Left ventricle myocardium inferior (tissue), 1 donor: ENCODE measurements around the gene BICC1. TPM values are rescaled to one million over a fixed set of nuclear protein-coding genes. Genes with fewer than 3 reads are reported as not detected.

ENCODE experiments used
- DNase-seq: peaks from one replicate; pipeline ENCODE4 v3.0.0-alpha.2; 2020
- H3K27ac ChIP-seq: fragments of 200-600 bp; replicated peaks from 2 replicates; pipeline ENCODE4 v1.8.0; 2021
- H3K27me3 ChIP-seq: fragments of 200-600 bp; 2 replicates; pipeline ENCODE4 v1.8.0; 2021; ENCODE audit warnings: low read depth
- H3K36me3 ChIP-seq: fragments of 200-600 bp; 2 replicates; pipeline ENCODE4 v1.8.0; 2021
- H3K4me1 ChIP-seq: fragments of 200-600 bp; 2 replicates; pipeline ENCODE4 v1.8.0; 2021
- H3K4me3 ChIP-seq: fragments of 200-600 bp; 2 replicates; pipeline ENCODE4 v1.8.0; 2021; ENCODE audit warnings: mild to moderate bottlenecking, moderate library complexity
- H3K9me3 ChIP-seq: fragments of 200-600 bp; replicated peaks from 2 replicates; pipeline ENCODE4 v1.8.0; 2021
- CTCF ChIP-seq: fragments of 200-600 bp; IDR thresholded peaks from 2 replicates; pipeline ENCODE4 v1.8.0; 2021; ENCODE audit warnings: antibody characterized with exemption, mild to moderate bottlenecking, borderline replicate concordance
- intact Hi-C: fragments of 100-400 bp; cut with micrococcal nuclease; formaldehyde crosslinking; loops from one replicate; pipeline ENCODE4 v1.11.0; 2022
- total RNA-seq: library from RNA; stranded (reverse); fragmentation: NEBNext Ultra II Directional; extraction: Animal tissue kit (Norgen Biotek cat#: 25700); gene quantifications from one replicate; pipeline ENCODE4 v1.2.1, GENCODE V29; 2021
- donor health status: DM: no; HTN: yes; CAD: no; lungs with severe emphysema.

Gene BICC1
- total RNA-seq, 1 donor from 2014 or later: 5.7 TPM

GRCh38 chr10:58555930-58556311 is 43.2 kb downstream of the BICC1 start:
- TF ChIP-seq CTCF: no peak
- DNase-seq: no peak
- Histone ChIP-seq H3K27ac (no peak overlapping the region), H3K27me3 (no peaks in the 10 kb centered on the region), H3K9me3 (peaks cover 50% of the 10 kb centered on the region), H3K36me3 (no peaks in the 10 kb centered on the region), H3K4me3 (no peak overlapping the region), H3K4me1 (no peaks in the 10 kb centered on the region)
- intact Hi-C loops: no loop called here

GRCh38 chr10:58556516-58557165 is 44.0 kb downstream of the BICC1 start:
- Histone ChIP-seq H3K36me3 (no peaks in the 10 kb centered on the region), H3K27me3 (no peaks in the 10 kb centered on the region), H3K4me1 (no peaks in the 10 kb centered on the region), H3K27ac (no peak overlapping the region), H3K9me3 (peaks cover 57% of the 10 kb centered on the region), H3K4me3 (no peak overlapping the region)
- intact Hi-C loops: no loop called here
- no peak for DNase-seq
- TF ChIP-seq CTCF: no peak

GRCh38 chr10:58557714-58558113 is 45.0 kb downstream of the BICC1 start:
- intact Hi-C loops: no loop called here
- no peak overlapping the region for H3K27ac ChIP-seq
- H3K9me3 ChIP-seq: peaks cover 67% of the 10 kb centered on the region
- H3K36me3 ChIP-seq: no peaks in the 10 kb centered on the region
- H3K4me3 ChIP-seq: no peak overlapping the region
- TF ChIP-seq CTCF: no peak
- H3K4me1 ChIP-seq: no peaks in the 10 kb centered on the region
- DNase-seq: no peak
- H3K27me3 ChIP-seq: no peaks in the 10 kb centered on the region

GRCh38 chr10:58560068-58560467 is 47.4 kb downstream of the BICC1 start:
- Histone ChIP-seq H3K27me3 (no peaks in the 10 kb centered on the region), H3K36me3 (no peaks in the 10 kb centered on the region), H3K4me1 (no peaks in the 10 kb centered on the region), H3K9me3 (peaks cover 82% of the 10 kb centered on the region), H3K4me3 (no peak overlapping the region), H3K27ac (no peak overlapping the region)
- intact Hi-C loops: no loop called here
- no peak for DNase-seq
- no peak for TF ChIP-seq CTCF

- H3K27me3 ChIP-seq: no peaks in the 10 kb centered on the region
These were observed 52.6 kb downstream of the BICC1 start for GRCh38 chr10:58565271-58565670.

More at GRCh38 chr10:58565271-58565670, 52.6 kb downstream of the BICC1 start:
- intact Hi-C loops: no loop called here
- TF ChIP-seq CTCF: no peak
- H3K9me3 ChIP-seq: peaks cover 44% of the 10 kb centered on the region
- H3K4me1 ChIP-seq: no peaks in the 10 kb centered on the region
- no peak overlapping the region for H3K27ac ChIP-seq
- no peaks in the 10 kb centered on the region for H3K36me3 ChIP-seq
- H3K4me3 ChIP-seq: no peak overlapping the region
- no peak for DNase-seq
